Fibroblast of the aortic adventitia (primary cell): ENCODE results near the gene GTF2A2. TPM values are rescaled to one million over a fixed set of nuclear protein-coding genes. Genes with fewer than 3 reads are reported as not detected.
A peak's percentile ranks its signal among the peaks of the same experiment; 100 is the strongest.

Experiments used
- DNase-seq: peaks from one replicate; pipeline ENCODE4 v3.0.0-alpha.2; 2010; ENCODE audit warnings: low read depth
- H3K4me3 ChIP-seq: 2 replicates; pipeline ENCODE4 v1.5.1; 2011; ENCODE audit warnings: low read depth, mild to moderate bottlenecking, control low read depth, low read length, moderate library complexity
- CTCF ChIP-seq: IDR thresholded peaks from 2 replicates; pipeline ENCODE4 v1.5.1; 2011; ENCODE audit warnings: mild to moderate bottlenecking, low read length, control low read depth, inconsistent platforms; ENCODE audit not compliant: insufficient read depth
- total RNA-seq: library from RNA; depleted of rRNA; stranded (reverse); fragments of >200 nt; gene quantifications from 2 replicates; pipeline ENCODE4 v1.2.3, GENCODE V29; 2012; ENCODE audit warnings: low replicate concordance

GTF2A2 gene
- total RNA-seq, 1 donor, result 38.5 TPM

- TF ChIP-seq CTCF, result no peak
- DNase-seq, result no peak
- no peak overlapping the region for H3K4me3 ChIP-seq
Observed at GRCh38 chr15:59594991-59595390, 62.3 kb downstream of the GTF2A2 start.

GRCh38 chr15:59594493-59594942, 62.8 kb downstream of the GTF2A2 start:
- H3K4me3 ChIP-seq, result no peak overlapping the region
- TF ChIP-seq CTCF, result no peak
- DNase-seq, result peak; percentile 74

- no peak for DNase-seq
- no peak overlapping the region for H3K4me3 ChIP-seq
- no peak for TF ChIP-seq CTCF
Observed at GRCh38 chr15:59591356-59591755, 66.0 kb downstream of the GTF2A2 start.

GRCh38 chr15:59590027-59590426, 67.3 kb downstream of the GTF2A2 start:
- H3K4me3 ChIP-seq, result no peak overlapping the region
- DNase-seq, result no peak
- TF ChIP-seq CTCF, result no peak

Other genes with a start within 250 kb of the GTF2A2 start
- gene FAM81A, start 219.3 kb downstream of the GTF2A2 start, total RNA-seq, result 0.81 and 2.6 TPM in 2 replicates
- 0.27 and 0.65 TPM in 2 replicates for gene GCNT3, start 45.7 kb downstream of the GTF2A2 start, total RNA-seq
- gene BNIP2, start 31.8 kb upstream of the GTF2A2 start, total RNA-seq, result 107 and 408 TPM in 2 replicates